Measurements from ENCODE around the gene RFXANK. TPM values are rescaled to one million over a fixed set of nuclear protein-coding genes. Genes with fewer than 3 reads are reported as not detected.

Gene RFXANK
- total and polyA plus RNA-seq, 9 of the 15 experiments (the other 6 are each of a cell fraction or from before 2014, with no cell fraction given) = 68.6 to 181 (median 150) TPM

DNA sequence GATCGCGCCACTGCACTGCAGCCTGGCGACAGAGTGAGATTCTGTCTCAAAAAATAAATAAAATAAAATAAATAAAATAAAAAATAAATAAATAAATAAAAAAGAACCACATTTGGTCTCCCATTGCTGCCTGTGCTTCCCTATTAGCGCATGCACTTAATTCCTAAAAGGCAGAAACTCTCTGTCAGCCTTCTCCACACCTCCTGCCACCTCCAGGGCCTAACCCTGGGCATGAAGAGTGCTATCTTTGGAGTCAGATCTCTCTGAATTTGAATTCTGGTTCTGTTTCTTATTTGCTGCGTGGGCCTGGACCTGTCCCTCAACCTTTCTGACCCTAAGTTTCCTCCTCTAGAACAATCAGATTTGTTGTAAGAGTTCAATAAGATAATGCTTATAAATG, 31.0 kb downstream of the RFXANK start:
- DNase-seq (ENCODE audit: extremely low read depth in 1 of 4, low spot score in 3 of 4) (no peak), FAIRE-seq (no peak), ATAC-seq (no peak)
- Histone ChIP-seq H3K79me2 (ENCODE audit: control insufficient read depth, insufficient read depth, low read length) (no peaks in the 10 kb centered on the region), H3K36me3 (ENCODE audit: control insufficient read depth, insufficient read depth, low read length) (no peaks in the 10 kb centered on the region), H3K4me2 (ENCODE audit: insufficient read depth, low read length) (no peak overlapping the region), H2AFZ (ENCODE audit: low read depth, low read length) (no peak overlapping the region), H3K4me1 (replicated peaks in 1 of 2; ENCODE audit: control insufficient read depth in 2 of 2, insufficient read depth in 2 of 2, low read length in 2 of 2) (peaks cover 3 to 29% of the 10 kb centered on the region in 2 experiments; a peak in 4 of 5 replicates), H3K27ac (ENCODE audit: extremely low read depth, low read depth, low read length) (no peak overlapping the region), H3K9me3 (replicated peaks; ENCODE audit: control insufficient read depth, insufficient read depth, low read depth, low read length) (no peaks in the 10 kb centered on the region), H3K4me3 (no peak overlapping the region), H4K20me1 (replicated peaks; ENCODE audit: control insufficient read depth, insufficient read depth, low read length) (no peaks in the 10 kb centered on the region), H3K9me1 (ENCODE audit: control insufficient read depth, insufficient read depth, low read length) (no peaks in the 10 kb centered on the region), H3K9ac (ENCODE audit: insufficient read depth in 1 of 2, low read depth in 2 of 2, low read length in 2 of 2) (no peak overlapping the region), H3K27me3 (ENCODE audit: control insufficient read depth in 2 of 2, insufficient read depth in 2 of 2, low read length in 2 of 2) (peaks cover 10 to 41% of the 10 kb centered on the region in 2 experiments; a peak in 3 of 5 replicates)
- in situ Hi-C loops (cut with MboI) = no loop called here
- ChIA-PET CTCF (ENCODE audit: low intra/inter-chr PET ratio) (no interaction called here), POLR2A (no interaction called here)
- 45% methylated on average over 5 of the region's 5 CpGs for WGBS (ENCODE audit: insufficient coverage, low coverage, missing lambda C conversion rate)
- BruUV-seq (replicated peaks) = no TSS peak
- no peak for TF ChIP-seq HEY1 (CRISPR knock-in tag; IDR thresholded peaks at IDR 0.05; ENCODE audit: borderline replicate concordance)
- TF ChIP-seq ZNF408 (CRISPR knock-in tag; IDR thresholded peaks at IDR 0.05; ENCODE audit: low read depth) = no peak
- TF ChIP-seq, protein P1, sequence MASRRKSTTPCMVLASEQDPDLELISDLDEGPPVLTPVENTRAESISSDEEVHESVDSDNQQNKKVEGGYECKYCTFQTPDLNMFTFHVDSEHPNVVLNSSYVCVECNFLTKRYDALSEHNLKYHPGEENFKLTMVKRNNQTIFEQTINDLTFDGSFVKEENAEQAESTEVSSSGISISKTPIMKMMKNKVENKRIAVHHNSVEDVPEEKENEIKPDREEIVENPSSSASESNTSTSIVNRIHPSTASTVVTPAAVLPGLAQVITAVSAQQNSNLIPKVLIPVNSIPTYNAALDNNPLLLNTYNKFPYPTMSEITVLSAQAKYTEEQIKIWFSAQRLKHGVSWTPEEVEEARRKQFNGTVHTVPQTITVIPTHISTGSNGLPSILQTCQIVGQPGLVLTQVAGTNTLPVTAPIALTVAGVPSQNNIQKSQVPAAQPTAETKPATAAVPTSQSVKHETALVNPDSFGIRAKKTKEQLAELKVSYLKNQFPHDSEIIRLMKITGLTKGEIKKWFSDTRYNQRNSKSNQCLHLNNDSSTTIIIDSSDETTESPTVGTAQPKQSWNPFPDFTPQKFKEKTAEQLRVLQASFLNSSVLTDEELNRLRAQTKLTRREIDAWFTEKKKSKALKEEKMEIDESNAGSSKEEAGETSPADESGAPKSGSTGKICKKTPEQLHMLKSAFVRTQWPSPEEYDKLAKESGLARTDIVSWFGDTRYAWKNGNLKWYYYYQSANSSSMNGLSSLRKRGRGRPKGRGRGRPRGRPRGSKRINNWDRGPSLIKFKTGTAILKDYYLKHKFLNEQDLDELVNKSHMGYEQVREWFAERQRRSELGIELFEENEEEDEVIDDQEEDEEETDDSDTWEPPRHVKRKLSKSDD (conservative IDR thresholded peaks at IDR 0.05; ENCODE audit: low read length) = no peak
- TF ChIP-seq ZC3H11A (IDR thresholded peaks at IDR 0.05; ENCODE audit: low read depth, low read length) = no peak
- TF ChIP-seq, protein P2, sequence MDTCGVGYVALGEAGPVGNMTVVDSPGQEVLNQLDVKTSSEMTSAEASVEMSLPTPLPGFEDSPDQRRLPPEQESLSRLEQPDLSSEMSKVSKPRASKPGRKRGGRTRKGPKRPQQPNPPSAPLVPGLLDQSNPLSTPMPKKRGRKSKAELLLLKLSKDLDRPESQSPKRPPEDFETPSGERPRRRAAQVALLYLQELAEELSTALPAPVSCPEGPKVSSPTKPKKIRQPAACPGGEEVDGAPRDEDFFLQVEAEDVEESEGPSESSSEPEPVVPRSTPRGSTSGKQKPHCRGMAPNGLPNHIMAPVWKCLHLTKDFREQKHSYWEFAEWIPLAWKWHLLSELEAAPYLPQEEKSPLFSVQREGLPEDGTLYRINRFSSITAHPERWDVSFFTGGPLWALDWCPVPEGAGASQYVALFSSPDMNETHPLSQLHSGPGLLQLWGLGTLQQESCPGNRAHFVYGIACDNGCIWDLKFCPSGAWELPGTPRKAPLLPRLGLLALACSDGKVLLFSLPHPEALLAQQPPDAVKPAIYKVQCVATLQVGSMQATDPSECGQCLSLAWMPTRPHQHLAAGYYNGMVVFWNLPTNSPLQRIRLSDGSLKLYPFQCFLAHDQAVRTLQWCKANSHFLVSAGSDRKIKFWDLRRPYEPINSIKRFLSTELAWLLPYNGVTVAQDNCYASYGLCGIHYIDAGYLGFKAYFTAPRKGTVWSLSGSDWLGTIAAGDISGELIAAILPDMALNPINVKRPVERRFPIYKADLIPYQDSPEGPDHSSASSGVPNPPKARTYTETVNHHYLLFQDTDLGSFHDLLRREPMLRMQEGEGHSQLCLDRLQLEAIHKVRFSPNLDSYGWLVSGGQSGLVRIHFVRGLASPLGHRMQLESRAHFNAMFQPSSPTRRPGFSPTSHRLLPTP (IDR thresholded peaks at IDR 0.05; ENCODE audit: borderline replicate concordance, extremely low read depth, insufficient read length) = no peak
- TF ChIP-seq, protein P3, sequence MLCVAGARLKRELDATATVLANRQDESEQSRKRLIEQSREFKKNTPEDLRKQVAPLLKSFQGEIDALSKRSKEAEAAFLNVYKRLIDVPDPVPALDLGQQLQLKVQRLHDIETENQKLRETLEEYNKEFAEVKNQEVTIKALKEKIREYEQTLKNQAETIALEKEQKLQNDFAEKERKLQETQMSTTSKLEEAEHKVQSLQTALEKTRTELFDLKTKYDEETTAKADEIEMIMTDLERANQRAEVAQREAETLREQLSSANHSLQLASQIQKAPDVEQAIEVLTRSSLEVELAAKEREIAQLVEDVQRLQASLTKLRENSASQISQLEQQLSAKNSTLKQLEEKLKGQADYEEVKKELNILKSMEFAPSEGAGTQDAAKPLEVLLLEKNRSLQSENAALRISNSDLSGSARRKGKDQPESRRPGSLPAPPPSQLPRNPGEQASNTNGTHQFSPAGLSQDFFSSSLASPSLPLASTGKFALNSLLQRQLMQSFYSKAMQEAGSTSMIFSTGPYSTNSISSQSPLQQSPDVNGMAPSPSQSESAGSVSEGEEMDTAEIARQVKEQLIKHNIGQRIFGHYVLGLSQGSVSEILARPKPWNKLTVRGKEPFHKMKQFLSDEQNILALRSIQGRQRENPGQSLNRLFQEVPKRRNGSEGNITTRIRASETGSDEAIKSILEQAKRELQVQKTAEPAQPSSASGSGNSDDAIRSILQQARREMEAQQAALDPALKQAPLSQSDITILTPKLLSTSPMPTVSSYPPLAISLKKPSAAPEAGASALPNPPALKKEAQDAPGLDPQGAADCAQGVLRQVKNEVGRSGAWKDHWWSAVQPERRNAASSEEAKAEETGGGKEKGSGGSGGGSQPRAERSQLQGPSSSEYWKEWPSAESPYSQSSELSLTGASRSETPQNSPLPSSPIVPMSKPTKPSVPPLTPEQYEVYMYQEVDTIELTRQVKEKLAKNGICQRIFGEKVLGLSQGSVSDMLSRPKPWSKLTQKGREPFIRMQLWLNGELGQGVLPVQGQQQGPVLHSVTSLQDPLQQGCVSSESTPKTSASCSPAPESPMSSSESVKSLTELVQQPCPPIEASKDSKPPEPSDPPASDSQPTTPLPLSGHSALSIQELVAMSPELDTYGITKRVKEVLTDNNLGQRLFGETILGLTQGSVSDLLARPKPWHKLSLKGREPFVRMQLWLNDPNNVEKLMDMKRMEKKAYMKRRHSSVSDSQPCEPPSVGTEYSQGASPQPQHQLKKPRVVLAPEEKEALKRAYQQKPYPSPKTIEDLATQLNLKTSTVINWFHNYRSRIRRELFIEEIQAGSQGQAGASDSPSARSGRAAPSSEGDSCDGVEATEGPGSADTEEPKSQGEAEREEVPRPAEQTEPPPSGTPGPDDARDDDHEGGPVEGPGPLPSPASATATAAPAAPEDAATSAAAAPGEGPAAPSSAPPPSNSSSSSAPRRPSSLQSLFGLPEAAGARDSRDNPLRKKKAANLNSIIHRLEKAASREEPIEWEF (CRISPR knock-in tag; IDR thresholded peaks at IDR 0.05) = no peak
- TF ChIP-seq, protein P4, sequence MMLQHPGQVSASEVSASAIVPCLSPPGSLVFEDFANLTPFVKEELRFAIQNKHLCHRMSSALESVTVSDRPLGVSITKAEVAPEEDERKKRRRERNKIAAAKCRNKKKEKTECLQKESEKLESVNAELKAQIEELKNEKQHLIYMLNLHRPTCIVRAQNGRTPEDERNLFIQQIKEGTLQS (IDR thresholded peaks at IDR 0.05) = no peak
- TF ChIP-seq, protein P4 (CRISPR knock-in tag; conservative IDR thresholded peaks at IDR 0.05) = no peak
- TF ChIP-seq YBX1 (IDR thresholded peaks at IDR 0.05) = no peak
- intact Hi-C loops (cut with micrococcal nuclease) = no loop called here

All from K562 (cell line).